H9 (cell line): ENCODE data around the gene ULK4. TPM values are rescaled to one million over a fixed set of nuclear protein-coding genes. Genes with fewer than 3 reads are reported as not detected.

Source experiments
- DNase-seq: peaks from one replicate; pipeline ENCODE4 v3.0.0-alpha.2; 2017
- H2AFZ ChIP-seq: one replicate; pipeline ENCODE4 v1.6.1; 2013; ENCODE audit warnings: mild to moderate bottlenecking, low read length, control low read depth, moderate library complexity
- H2AK5ac ChIP-seq: 2 replicates; pipeline ENCODE4 v1.6.1; 2013; ENCODE audit warnings: low read length, control low read depth, mixed read lengths; ENCODE audit not compliant: insufficient read length
- H2BK120ac ChIP-seq: one replicate; pipeline ENCODE4 v1.6.1; 2013; ENCODE audit warnings: low read depth, mild to moderate bottlenecking, low read length, control low read depth, inconsistent platforms; ENCODE audit not compliant: poor library complexity, severe bottlenecking
- H2BK12ac ChIP-seq: 2 replicates; pipeline ENCODE4 v1.6.1; 2013; ENCODE audit warnings: low read length, control low read depth, mixed read lengths, low read depth; ENCODE audit not compliant: insufficient read length
- H2BK15ac ChIP-seq: 2 replicates; pipeline ENCODE4 v1.6.1; 2013; ENCODE audit warnings: low read depth, low read length, control low read depth
- H2BK20ac ChIP-seq: one replicate; pipeline ENCODE4 v1.6.1; 2013; ENCODE audit warnings: low read depth, mild to moderate bottlenecking, low read length, control low read depth, inconsistent platforms; ENCODE audit not compliant: poor library complexity, severe bottlenecking
- H2BK5ac ChIP-seq: 2 replicates; pipeline ENCODE4 v1.6.1; 2013; ENCODE audit warnings: low read length, control low read depth, mixed read lengths; ENCODE audit not compliant: insufficient read length
- H3K14ac ChIP-seq: 2 replicates; pipeline ENCODE4 v1.6.1; 2013; ENCODE audit warnings: low read length, control low read depth; ENCODE audit not compliant: insufficient read depth
- H3K18ac ChIP-seq: 2 replicates; pipeline ENCODE4 v1.6.1; 2013; ENCODE audit warnings: low read depth, mild to moderate bottlenecking, mixed read lengths, low read length, control low read depth; ENCODE audit not compliant: insufficient read length
- H3K23ac ChIP-seq: 2 replicates; pipeline ENCODE4 v1.6.1; 2013; ENCODE audit warnings: low read length, control low read depth, mixed read lengths, low read depth; ENCODE audit not compliant: insufficient read length
- H3K23me2 ChIP-seq: 2 replicates; pipeline ENCODE4 v1.6.1; 2013; ENCODE audit warnings: low read depth, mild to moderate bottlenecking, mixed read lengths, low read length, control low read depth; ENCODE audit not compliant: insufficient read length, poor library complexity, severe bottlenecking
- H3K27ac ChIP-seq: 2 replicates; pipeline ENCODE4 v1.5.1; 2013; ENCODE audit warnings: low read length, control low read depth, mixed read lengths, low read depth; ENCODE audit not compliant: insufficient read length
- H3K27me3 ChIP-seq: 2 replicates; pipeline ENCODE4 v1.6.1; 2013; ENCODE audit warnings: low read length, control low read depth, inconsistent platforms; ENCODE audit not compliant: insufficient read depth
- H3K4ac ChIP-seq: 2 replicates; pipeline ENCODE4 v1.6.1; 2013; ENCODE audit warnings: low read depth, mild to moderate bottlenecking, control low read depth, inconsistent platforms, low read length, moderate library complexity
- H3K4me1 ChIP-seq: 2 replicates; pipeline ENCODE4 v1.6.1; 2013; ENCODE audit warnings: low read length, control low read depth, inconsistent platforms; ENCODE audit not compliant: insufficient read depth
- H3K4me2 ChIP-seq: 2 replicates; pipeline ENCODE4 v1.6.1; 2013; ENCODE audit warnings: low read length, control low read depth, mixed read lengths; ENCODE audit not compliant: insufficient read length, insufficient read depth
- H3K56ac ChIP-seq: 2 replicates; pipeline ENCODE4 v1.6.1; 2013; ENCODE audit warnings: low read depth, mild to moderate bottlenecking, mixed read lengths, low read length, control low read depth; ENCODE audit not compliant: insufficient read length
- H3K79me1 ChIP-seq: 2 replicates; pipeline ENCODE4 v1.6.1; 2013; ENCODE audit warnings: low read depth, mild to moderate bottlenecking, moderate library complexity, low read length, control low read depth, inconsistent platforms; ENCODE audit not compliant: insufficient read depth, poor library complexity, severe bottlenecking
- H3K79me2 ChIP-seq: 2 replicates; pipeline ENCODE4 v1.6.1; 2013; ENCODE audit warnings: low read length, control low read depth, inconsistent platforms; ENCODE audit not compliant: insufficient read depth
- H3K9ac ChIP-seq: 2 replicates; pipeline ENCODE4 v1.6.1; 2013; ENCODE audit warnings: low read length, control low read depth, mixed read lengths; ENCODE audit not compliant: insufficient read length; ENCODE audit errors: extremely low read depth
- H3K9me3 ChIP-seq: one replicate; pipeline ENCODE4 v1.6.1; 2013; ENCODE audit warnings: low read depth, low read length, inconsistent platforms; ENCODE audit not compliant: control insufficient read depth
- H3T11ph ChIP-seq: one replicate; pipeline ENCODE4 v1.6.1; 2013; ENCODE audit warnings: mild to moderate bottlenecking, low read length, control low read depth, inconsistent platforms
- H4K20me1 ChIP-seq: one replicate; pipeline ENCODE4 v1.6.1; 2013; ENCODE audit not compliant: control insufficient read depth, insufficient read length, insufficient read depth
- H4K5ac ChIP-seq: 2 replicates; pipeline ENCODE4 v1.6.1; 2013; ENCODE audit warnings: low read depth, mild to moderate bottlenecking, mixed read lengths, low read length, control low read depth; ENCODE audit not compliant: insufficient read length
- H4K8ac ChIP-seq: replicated peaks from 2 replicates; pipeline ENCODE4 v1.6.1; 2013; ENCODE audit warnings: low read length, control low read depth, mixed read lengths, low read depth; ENCODE audit not compliant: insufficient read length
- H4K91ac ChIP-seq: 2 replicates; pipeline ENCODE4 v1.6.1; 2013; ENCODE audit warnings: low read depth, mild to moderate bottlenecking, moderate library complexity, mixed read lengths, low read length, control low read depth; ENCODE audit not compliant: insufficient read length
- H3K27ac Mint-ChIP-seq, 3 experiments: 2 replicates in 2 of 3; 3 replicates in 1 of 3; pipeline ENCODE4 v1.8.0; 2020 to 2021; ENCODE audit warnings: mixed read lengths in 3 of 3, mild to moderate bottlenecking in 1 of 3, moderate library complexity in 1 of 3
- H3K27me3 Mint-ChIP-seq: 2 replicates; pipeline ENCODE4 v1.8.0; 2021; ENCODE audit warnings: low read depth, mild to moderate bottlenecking, moderate library complexity, mixed read lengths
- H3K36me3 Mint-ChIP-seq, 3 experiments: 2 replicates in 2 of 3; 3 replicates in 1 of 3; pipeline ENCODE4 v1.8.0; 2020 to 2021; ENCODE audit warnings: low read depth in 3 of 3, mixed read lengths in 3 of 3; ENCODE audit not compliant: insufficient read depth in 1 of 3
- H3K4me1 Mint-ChIP-seq, 2 experiments: 2 replicates each; pipeline ENCODE4 v1.8.0; 2020; ENCODE audit warnings: mixed read lengths in 2 of 2
- H3K4me3 Mint-ChIP-seq, 2 experiments: 2 replicates in 1 of 2; 3 replicates in 1 of 2; pipeline ENCODE4 v1.8.0; 2020 to 2021; ENCODE audit warnings: mild to moderate bottlenecking in 2 of 2, mixed read lengths in 2 of 2, moderate library complexity in 1 of 2
- H3K9me3 Mint-ChIP-seq, 2 experiments: 2 replicates in 1 of 2; 3 replicates in 1 of 2; pipeline ENCODE4 v1.8.0; 2020; ENCODE audit warnings: mild to moderate bottlenecking in 2 of 2, mixed read lengths in 2 of 2, moderate library complexity in 1 of 2
- WGBS: extraction: QIAGEN DNeasy Blood & Tissue Kit; methylation state at CpG from one replicate; pipeline ENCODE4 v1.1.7; 2013; ENCODE audit warnings: missing lambda C conversion rate, low lambda C conversion rate, mixed read lengths; ENCODE audit not compliant: insufficient read length; ENCODE audit errors: extremely low coverage; 5-methylcytosine and 5-hydroxymethylcytosine counted together
- total RNA-seq: library from RNA; stranded (reverse); gene quantifications from 2 replicates; pipeline ENCODE4 v1.2.1, GENCODE V29; 2021
- TF ChIP-seq, protein P1 (sequence below): fragments of 200-600 bp; sonication (generic); conservative IDR thresholded peaks from 3 replicates; pipeline ENCODE4 v1.8.0; 2021; ENCODE audit warnings: antibody characterized with exemption, mild to moderate bottlenecking

ULK4 gene
- total RNA-seq, 1 experiment from 2014 or later: 12.9 TPM

DNA sequence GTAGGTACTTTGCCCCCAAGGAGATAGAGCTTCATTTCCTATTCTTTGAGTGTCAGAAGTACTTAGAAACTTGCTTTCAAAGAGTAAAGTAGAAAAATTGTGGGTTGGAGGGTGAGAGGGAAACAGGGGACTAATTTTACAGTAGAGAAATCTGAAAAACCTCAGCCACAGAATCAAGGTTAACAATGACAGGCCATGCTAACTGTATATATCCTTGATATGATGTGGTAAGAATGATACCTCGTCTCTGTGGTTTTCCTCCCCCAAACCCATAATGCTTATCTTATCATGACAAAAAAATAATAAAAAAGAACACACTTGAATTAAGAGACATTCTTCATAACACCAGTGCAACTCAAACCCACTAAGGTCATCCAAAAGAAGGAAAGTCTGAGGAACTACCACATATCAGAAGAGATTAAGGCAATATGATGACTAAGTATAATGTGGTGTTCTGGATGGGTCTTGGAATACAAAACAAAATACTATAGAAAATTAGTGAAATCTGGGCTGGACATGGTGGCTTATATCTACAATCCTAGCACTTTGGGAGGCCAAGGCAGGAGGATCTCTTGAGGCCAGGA, 360.4 kb downstream of the ULK4 start:
- no peaks in the 10 kb centered on the region for H3K27me3 ChIP-seq
- Mint-ChIP-seq H3K9me3 (no peaks in the 10 kb centered on the region), H3K27ac (no peak overlapping the region; a peak in 1 of 7 replicates), H3K4me3 (no peak overlapping the region), H3K4me1 (no peaks in the 10 kb centered on the region), H3K27me3 (no peaks in the 10 kb centered on the region), H3K36me3 (no peaks in the 10 kb centered on the region)
- H3K9ac ChIP-seq: no peak overlapping the region
- no peak overlapping the region for H3K4ac ChIP-seq
- no peaks in the 10 kb centered on the region for H3K23me2 ChIP-seq
- H3K18ac ChIP-seq: no peak overlapping the region
- H3K4me2 ChIP-seq: no peak overlapping the region
- H3T11ph ChIP-seq: no peak overlapping the region
- H4K91ac ChIP-seq: no peak overlapping the region
- no peak overlapping the region for H3K27ac ChIP-seq
- no peak overlapping the region for H3K23ac ChIP-seq
- no peak for DNase-seq
- no peak overlapping the region for H4K5ac ChIP-seq
- no peak overlapping the region for H3K14ac ChIP-seq
- no peaks in the 10 kb centered on the region for H3K79me1 ChIP-seq
- H2AK5ac ChIP-seq: no peak overlapping the region
- WGBS: no CpG with 5 or more reads among the region's 1 CpG
- H2BK12ac ChIP-seq: no peak overlapping the region
- no peak overlapping the region for H2BK5ac ChIP-seq
- no peak overlapping the region for H2AFZ ChIP-seq
- H4K20me1 ChIP-seq: no peaks in the 10 kb centered on the region
- no peaks in the 10 kb centered on the region for H3K4me1 ChIP-seq
- H3K79me2 ChIP-seq: no peaks in the 10 kb centered on the region
- no peak overlapping the region for H3K56ac ChIP-seq
- H4K8ac ChIP-seq: no peak overlapping the region
- H2BK15ac ChIP-seq: no peak overlapping the region
- H2BK120ac ChIP-seq: no peak overlapping the region
- H3K9me3 ChIP-seq: no peaks in the 10 kb centered on the region
- H2BK20ac ChIP-seq: no peak overlapping the region
- TF ChIP-seq, protein P1, sequence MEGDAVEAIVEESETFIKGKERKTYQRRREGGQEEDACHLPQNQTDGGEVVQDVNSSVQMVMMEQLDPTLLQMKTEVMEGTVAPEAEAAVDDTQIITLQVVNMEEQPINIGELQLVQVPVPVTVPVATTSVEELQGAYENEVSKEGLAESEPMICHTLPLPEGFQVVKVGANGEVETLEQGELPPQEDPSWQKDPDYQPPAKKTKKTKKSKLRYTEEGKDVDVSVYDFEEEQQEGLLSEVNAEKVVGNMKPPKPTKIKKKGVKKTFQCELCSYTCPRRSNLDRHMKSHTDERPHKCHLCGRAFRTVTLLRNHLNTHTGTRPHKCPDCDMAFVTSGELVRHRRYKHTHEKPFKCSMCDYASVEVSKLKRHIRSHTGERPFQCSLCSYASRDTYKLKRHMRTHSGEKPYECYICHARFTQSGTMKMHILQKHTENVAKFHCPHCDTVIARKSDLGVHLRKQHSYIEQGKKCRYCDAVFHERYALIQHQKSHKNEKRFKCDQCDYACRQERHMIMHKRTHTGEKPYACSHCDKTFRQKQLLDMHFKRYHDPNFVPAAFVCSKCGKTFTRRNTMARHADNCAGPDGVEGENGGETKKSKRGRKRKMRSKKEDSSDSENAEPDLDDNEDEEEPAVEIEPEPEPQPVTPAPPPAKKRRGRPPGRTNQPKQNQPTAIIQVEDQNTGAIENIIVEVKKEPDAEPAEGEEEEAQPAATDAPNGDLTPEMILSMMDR: no peak
